Central memory CD4-positive, alpha-beta T cell (primary cell): ENCODE results near the gene ABCD3.
"Not testable (repeated sequence)": the region's sequence is repeated elsewhere in the genome, so short reads cannot be mapped to it uniquely, and the experiment has no call there.

Experiments
- DNase-seq: peaks from one replicate; pipeline ENCODE4 v3.0.0; 2022
- total RNA-seq, 3 experiments: gene quantifications; one replicate each; lab custom pipeline; 2026; lab: John Stamatoyannopoulos, UW

Gene ABCD3
- 28.7 to 84.0 (median 63.4) reads per million in 3 experiments for total RNA-seq

DNA sequence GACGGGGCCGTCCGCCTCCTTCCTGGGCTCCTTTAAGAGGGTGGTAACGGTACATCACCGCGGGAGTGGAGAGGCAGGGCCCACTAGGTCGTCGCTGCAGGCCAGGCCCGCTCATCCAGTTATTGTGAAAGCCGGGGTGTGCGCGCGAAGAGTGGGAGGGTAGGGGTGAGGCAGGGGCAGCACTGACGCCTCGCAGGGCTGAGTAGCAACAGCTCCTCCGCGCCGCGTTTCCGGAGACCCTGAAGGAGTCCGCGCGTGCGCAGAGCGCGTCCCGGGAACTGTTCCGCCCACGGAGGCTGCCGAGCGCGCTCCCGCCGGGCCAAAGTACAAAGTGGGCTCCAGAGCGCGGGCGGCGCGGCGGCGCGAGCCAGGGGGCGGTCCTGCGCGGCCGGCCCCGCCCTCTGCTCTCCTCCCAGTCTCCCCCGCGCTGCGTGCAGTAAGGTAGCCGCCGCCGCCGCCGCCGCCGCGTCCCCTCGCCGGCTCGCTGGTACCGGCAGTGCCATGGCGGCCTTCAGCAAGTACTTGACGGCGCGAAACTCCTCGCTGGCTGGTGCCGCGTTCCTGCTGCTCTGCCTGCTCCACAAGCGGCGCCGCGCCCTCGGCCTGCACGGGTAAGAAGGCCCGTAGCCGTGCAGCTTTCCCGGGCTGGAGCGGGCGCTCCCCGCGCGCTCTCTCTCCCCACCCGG lies at the start of gene ABCD3:
ABCD3 (plus strand) TSS at position 412 of the 686 bp plus-strand sequence; CDS start at position 502, 90 bp downstream.
- DNase-seq: peak; percentile 98

DNA sequence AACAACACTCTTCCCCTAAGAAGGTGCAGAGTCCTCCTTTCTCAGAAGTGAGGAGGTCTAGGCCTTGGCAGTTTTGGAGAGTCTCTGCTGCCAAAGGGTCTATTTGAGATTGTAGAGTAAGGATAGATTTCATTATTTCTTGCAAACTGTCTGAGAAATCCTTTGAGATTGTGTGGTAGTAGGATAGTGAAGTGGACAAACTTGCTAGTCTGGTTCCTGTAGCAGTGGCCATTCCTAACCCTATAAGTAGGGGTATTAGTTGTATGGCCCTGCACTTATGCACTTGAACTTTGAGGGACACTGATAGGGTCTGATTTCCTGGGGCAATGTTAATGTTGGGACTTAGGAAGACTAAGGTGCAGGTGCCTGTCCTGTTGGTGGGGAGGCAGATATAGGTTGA lies 45.4 kb upstream of the ABCD3 start:
- not testable (repeated sequence) for DNase-seq

DNA sequence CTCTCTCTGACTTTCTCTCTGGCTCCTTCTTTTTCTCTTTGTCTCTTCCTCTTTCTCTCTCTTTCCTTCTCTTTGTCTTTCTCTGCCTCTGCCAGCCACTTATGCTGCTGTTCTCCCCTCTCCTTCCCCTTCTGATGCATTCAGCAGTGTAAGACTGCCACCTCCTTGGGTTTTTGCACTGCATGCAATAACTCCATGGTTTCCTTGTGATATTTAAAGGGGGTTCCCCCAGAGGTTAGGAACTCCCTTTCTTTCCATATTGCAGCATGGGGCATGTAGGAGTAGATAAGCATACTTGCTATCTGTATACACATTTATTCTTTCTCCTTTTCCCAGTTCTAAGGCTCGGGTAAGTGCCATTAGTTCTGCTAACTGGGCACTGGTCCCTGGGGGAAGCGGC lies 44.9 kb upstream of the ABCD3 start:
- DNase-seq: not testable (repeated sequence)

DNA sequence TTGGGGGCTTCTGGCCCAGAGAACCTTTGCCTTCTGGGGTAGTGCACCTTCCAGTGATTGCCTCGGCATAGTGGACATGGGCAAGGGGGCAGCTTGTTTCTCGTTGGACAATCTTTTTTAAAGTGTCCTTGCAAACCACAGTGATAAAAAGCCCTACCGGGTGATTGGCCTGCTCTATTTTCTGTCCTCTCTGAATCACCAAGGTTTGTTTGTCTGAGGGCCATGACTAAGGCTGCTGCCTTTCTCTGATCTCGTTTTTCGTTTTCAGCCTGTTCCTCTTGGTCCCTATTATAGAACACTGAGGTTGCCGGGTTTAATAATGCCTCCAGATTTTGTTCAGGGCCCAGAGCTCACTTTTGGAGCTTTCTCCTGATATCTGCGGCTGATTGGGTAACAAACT lies 42.5 kb upstream of the ABCD3 start:
- not testable (repeated sequence) for DNase-seq

DNA sequence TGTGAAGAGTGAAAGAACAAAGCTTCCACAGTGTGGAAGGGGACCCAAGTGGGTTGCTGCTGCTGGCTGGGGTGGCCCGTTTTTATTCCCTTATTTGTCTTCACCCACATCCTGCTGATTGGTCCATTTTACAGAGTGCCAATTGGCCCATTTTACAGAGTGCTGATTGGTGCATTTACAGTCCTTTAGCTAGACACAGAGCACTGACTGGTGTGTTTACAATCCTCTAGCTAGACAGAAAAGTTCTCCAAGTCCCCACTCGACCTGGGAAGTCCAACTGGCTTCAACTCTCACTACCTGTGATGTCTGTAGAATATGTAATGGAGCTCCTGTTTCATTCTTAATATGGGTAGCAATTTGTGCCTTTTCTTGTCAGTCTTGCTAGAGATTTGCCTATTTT lies 39.7 kb upstream of the ABCD3 start:
- not testable (repeated sequence) for DNase-seq

DNA sequence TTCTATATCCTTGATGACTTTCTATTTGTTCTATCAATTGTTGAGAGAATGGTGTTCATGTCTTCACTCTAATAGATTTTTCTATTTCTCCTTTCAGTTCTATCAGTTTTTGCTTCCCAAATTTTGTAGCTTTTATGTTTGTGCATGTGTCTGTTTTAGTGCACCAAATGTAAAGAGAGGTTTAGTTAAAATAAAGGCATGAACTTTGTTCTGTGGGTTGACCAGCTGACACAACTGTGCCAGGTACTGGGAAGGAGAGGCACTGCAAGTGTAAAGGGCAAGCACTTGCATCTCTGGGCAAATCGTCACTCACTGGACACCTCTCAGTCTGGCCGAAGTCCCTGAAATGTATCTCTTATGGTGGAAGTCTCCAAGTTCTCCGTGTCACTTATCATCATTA lies 38.6 kb upstream of the ABCD3 start:
- DNase-seq: no peak

DNA sequence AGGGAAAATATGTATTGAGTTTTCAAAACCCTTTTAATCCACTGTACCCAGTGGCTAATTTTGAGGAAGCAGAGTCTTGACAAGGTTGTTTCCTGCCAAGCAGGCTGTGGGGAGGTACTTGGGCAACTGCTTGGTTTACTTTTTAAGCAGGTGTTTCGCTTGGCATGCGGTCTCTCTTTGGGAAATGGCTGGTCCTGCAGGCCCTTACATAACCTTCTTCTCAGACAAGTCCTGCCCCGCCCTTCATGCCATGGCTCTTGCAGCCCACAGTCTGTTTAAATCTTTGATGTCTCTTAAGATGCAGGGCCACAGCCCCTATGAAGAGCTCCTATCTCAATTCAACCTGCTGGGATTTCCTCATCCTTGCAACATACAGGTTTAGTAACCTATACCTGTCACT lies 36.0 kb upstream of the ABCD3 start:
- DNase-seq: no peak

DNA sequence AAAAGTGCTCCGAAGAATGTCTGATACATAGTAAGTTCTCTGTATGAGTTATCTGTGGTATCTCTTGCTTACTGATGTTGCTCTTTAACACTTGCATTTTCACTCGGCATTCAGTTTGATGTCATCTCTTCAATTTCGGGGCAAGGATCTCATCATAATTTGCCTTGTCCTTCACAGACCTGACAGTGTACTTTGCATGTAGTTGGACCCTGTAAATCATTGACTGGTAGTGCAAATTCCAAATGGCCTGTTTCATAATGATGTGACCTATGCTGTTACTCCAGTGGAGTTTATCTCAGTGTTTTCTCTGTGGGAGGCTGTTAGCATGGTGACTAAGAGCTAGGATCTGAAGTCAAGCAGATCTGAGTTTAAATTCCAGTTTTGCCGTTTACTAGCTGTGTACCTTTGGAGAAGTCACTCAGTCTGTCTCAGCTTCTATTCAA lies 34.2 kb upstream of the ABCD3 start:
- no peak for DNase-seq

DNA sequence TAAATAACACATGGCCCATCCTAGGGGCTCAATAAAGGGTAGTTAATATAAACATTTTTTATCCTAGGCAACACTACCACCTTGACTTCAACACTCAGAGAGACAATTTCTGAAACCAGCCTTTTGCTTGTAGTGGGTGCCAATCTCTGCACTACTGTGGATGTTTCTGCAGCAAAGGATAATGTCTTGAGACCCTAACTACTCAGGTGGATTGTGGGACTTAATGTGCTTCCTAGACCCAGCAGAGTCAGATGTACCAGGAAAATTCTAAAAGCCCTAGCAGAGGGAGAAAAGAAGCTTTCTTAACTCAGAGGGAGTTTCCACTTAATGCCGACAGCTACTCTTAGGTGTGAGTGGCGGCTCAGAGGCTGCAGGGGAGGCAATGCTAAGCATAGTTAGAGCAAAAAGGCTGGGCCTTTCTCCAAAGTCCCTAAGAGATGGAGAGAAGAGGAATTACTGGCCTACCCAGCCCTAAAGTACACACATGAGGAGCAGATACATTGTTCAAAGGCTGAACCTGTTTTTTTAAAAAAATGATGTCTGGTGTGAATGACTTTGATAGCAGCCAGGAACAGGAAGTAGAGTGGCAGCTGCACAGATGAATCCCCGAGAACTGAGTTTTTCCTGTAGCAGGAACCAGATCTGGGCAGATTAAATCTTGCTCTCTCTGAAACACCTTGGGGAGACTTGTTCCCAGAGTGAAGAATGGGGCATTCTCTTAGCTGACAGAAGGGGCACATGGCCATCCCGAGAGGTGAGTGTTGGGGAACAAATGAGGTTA lies 33.5 kb upstream of the ABCD3 start:
- peak; percentile 2 for DNase-seq

DNA sequence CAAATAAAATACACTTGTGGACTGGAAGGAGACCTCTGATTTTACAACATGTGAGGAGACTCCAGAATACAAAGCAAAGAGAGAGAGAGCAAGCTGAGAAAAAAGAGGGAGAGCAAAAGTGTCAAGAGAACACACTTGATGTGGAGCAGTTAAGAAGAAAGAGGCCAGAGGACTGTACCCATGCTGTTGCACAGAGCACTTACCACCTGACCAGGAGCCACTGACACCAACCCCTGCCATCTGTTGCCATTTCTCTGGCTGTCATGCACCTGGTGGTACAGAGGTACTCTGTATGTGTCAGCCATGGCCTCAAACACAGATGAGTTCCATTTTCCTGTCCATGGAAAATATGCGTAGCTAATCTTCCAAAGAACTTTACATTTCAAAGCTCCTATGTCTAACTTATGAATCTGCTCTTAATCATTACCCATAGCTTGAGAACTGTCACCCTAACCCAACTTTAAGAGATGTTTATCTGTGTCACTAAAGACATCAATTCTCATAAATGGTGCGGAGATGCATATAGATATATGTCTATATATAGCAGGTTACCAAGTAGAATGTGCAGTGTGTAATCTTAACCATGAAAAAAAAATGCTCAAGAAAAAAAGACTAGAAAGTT lies 32.8 kb upstream of the ABCD3 start:
- DNase-seq: no peak

DNA sequence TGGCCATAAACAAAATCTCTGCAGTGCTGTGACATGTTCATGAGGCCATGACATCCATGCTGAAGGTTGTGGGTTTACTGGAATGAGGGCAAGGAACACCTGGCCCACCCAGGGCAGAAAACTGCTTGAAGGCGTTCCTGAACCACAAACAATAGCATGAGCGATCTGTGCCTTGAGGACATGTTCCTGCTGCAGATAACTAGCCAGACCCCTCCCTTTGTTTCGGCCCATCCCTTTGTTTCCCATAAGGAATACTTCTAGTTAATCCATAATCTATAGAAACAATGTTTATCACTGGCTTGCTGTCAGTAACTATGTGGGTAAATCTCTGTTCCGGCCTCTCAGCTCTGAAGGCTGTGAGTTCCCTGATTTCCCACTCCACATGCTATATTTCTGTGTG lies 28.9 kb upstream of the ABCD3 start:
- DNase-seq: no peak

DNA sequence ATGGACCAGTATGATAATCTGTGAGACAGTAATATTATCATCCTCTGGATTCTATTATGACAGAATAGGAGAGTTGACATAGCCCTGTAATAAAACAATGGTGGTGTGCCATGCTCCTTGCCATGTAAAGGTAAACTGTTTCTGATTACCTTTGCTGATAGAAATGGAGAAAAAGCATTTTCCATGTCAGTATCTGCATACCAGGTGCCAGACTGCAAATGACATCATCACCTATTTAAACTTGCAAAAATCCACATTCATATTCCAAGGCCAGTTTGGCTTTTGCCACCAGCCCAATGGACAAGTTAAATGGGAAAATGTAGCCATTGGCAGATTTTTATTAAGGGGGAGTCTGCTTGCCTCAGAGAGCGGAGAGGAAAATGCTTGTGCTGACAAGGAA lies 23.9 kb upstream of the ABCD3 start:
- no peak for DNase-seq

DNA sequence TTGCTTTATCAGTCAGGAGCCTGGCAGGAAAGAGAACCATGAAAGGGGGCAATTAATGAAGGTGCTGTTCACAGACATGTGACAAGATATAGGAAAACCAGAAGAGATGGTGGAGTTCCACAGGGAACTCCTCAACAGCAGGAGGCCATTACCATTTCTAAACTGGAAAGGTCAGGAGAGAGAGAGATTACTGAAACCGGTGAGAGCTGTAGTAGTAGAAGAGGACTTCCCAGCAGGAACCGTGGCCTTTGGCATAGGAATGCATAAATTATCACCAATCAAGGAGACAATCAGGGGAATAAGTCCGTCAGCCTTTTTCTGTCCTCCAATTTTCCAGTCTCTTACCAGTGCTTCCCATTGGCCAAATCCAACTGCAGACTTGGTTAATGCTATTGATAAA lies 23.0 kb upstream of the ABCD3 start:
- no peak for DNase-seq

DNA sequence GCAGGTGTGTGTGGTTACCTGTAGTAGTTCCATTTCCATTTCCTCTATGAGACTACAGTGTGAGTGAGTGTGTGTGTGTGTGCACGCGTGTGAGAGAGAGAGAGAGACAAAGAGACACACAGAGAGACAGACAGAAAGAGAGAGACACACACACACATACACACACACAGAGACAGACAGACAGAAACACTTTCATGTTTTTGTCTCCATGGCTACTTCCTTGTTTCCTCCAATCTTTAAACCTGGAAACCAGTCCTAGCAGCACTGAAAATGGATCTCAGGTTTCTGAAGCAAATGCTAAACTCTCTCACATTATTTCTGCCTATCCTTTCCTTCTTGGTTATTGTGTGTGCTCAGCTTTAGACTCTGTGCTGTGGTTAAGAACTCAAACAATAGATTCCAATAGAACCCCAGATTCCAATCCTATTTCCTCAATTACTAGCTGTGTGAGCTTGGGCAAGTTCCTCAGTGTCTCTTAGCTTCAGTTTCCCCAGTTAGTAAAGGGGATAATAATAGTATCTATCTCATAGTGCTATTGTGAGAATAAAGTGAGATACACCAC lies 22.4 kb upstream of the ABCD3 start:
- no peak for DNase-seq

DNA sequence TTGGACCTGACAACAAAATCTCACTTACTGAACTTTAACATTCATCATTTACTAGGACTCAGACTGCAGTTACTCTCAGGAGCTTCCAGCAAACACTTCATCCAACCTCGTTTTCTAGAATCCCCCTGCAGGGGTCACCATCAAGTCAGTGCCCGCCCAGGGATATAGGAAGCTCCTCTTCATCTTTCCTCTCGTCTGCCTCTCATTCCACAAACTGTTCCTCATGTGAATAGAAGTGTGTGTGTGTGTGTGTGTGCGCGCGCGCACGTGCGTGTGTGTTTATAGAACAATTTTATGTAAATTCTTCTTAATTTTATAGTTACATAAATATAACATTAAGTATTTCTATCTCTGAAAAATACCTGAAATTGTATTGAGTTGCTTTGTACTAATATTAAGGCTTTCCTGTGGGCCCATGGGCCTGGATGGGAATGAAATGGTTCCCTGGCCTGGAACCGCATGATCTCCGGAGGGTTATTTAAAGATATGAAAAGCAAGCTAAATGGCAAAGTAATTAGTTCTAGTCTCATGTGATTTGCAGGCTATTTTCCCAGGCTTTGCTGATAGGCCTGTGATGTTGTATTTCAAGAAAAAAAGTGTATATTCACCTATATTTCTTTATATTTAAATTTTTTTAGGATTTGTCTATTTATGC lies 21.7 kb upstream of the ABCD3 start:
- DNase-seq: no peak

DNA sequence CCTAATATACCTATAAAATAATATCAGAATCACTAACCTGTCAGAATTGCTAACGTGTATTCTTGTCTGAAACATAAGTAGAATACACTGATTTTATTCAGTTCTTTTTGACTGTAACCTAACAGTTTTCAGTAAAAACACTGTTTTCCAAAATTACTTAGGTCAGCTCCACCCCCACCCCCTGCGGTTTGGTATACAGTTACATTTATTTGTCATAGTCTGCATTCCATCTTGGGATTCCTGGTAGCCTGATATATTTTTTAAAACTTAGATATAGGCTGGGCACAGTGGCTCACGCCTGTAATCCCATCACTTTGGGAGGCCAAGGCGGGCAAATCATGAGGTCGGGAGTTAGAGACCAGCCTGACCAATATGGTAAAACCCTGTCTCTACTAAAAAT lies 19.8 kb upstream of the ABCD3 start:
- DNase-seq: no peak

DNA sequence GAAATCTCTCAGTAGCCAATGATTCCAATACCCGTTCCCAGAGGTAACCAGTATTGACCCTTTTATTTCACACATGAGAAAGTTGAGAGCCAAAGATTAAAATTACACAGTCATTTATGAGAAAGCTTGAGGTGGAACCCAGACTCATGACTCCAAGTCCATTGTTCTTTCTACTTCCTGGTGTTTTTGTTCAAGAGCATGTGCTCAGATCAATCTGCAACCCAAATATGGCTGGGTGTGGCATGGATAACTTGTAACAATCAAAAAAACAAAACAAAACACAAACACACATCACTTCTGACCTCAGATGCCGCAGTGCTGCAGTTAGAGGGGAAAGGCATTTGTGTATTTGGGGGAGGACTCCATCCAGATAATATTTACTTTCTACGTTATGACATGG lies 18.7 kb upstream of the ABCD3 start:
- DNase-seq: no peak

DNA sequence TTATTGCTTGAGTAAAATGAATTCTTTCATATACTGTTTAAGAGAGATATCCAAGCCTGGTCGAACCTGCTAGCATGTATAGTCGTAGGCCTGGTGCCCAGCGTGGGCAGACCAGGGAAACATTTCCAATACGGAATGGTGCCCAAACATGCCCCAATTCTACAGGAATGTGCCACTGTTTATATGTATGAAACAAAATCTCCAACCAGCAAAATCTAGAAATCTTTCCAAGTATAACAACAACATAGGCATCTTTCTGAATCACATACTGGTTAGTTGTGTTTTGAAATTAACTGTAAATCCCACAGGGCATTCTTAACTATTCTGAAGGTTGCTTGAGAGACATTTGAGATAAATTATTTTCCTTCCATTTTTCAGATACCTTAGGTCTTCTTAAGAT lies 17.0 kb upstream of the ABCD3 start:
- no peak for DNase-seq

DNA sequence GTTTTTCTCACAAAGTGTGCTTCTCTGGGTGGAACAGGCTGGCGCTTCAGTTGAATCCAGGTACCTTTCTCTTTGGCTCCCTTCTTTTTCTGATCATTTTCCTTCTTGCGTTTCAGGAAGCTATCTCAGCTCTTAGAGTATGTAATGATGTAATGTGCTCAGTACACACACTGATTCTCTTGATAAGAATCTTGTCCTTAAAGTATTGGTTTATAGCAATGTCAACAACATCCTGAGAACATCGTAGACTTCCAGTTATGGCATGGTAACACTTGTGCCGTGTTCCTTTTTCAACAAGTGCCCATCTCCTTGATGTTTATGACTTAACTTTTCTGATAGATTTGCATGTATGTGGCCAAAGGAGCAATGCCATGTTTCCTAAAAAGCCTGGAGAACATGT lies 11.7 kb upstream of the ABCD3 start:
- DNase-seq: no peak

DNA sequence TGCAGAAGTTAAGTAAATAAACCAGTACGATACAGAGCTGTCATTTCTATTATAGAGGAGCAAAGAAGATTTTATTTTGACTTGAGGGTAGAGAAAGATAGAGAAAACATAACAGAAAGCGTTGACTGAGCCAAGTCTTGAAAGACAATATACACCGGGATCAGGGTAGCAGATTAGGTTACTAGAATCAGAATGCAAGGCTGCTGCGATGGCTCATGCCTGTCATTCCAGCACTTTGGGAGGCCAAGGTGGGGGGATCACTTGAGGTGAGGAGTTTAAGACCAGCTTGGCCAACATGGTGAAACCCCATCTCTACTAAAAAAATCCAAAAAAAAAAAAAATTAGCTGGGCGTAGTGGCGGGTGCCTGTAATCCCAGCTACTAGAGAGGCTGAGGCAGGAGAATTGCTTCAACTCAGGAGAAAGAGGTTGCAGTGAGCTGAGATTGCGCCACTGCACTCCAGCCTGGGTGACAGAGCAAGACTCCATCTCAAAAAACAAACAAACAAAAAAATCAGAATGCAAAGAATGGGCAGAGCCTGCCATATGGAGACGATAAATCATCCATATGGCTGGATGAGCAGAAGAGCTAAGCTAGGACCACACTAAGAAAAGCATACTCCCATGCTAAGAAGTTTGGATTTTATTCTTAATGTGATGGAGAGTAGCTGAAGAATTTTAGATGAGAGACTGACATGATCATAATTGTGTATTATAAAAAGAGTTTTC lies 9.9 kb upstream of the ABCD3 start:
- no peak for DNase-seq

DNA sequence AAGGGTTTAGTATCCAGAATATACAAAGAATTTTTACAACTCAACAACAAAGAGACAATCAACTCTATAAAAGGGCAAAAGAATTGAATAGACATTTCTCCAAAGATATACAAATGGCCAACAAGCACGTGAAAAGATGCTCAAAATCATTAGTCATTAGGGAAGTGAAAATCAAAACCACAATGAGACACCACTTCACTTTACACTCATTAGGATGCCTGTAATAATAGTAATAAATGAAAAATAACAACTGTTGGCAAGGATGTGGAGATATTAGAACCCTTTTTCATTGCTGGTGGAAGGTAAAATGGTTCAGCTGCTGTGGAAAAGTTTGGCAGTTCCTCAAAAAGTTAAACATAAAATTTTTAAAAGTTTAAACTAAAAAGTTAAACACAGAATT lies 7.0 kb upstream of the ABCD3 start:
- DNase-seq: no peak

DNA sequence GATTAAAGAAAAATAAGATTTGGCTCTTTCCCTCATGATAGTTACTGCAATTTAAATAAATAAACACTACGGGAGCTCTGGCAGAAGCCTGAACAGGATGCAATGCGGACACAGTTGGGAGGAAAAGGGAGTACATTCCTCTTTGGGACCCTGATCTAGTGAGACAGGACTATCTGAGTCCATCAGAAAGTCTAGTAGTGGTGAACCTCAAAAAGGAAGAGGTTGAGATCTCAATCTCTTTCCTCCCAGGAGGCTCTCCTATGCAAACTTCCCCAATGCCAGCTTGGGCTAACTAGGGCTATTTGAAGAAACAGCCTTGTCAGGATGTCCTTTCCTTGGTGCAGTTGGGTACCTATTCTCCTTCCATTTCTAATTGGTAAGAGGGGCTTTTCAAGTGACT lies 4.9 kb upstream of the ABCD3 start:
- DNase-seq: no peak
